Frontal cortex (tissue), 4 donors: ENCODE measurements around the gene ANXA2. TPM values are rescaled to one million over a fixed set of nuclear protein-coding genes. Genes with fewer than 3 reads are reported as not detected.
A peak's percentile ranks its signal among the peaks of the same experiment; 100 is the strongest.
"Not testable (repeated sequence)": the region's sequence is repeated elsewhere in the genome, so short reads cannot be mapped to it uniquely, and the experiment has no call there.

Experiments
- DNase-seq, 2 donors: peaks; one replicate each; pipeline ENCODE4 v3.0.0; 2012; ENCODE audit warnings: low spot score in 2 of 2
- FAIRE-seq: peaks from 2 replicates; lab custom pipeline; 2012; peaks lifted over from hg19 to GRCh38; lab: Jason Lieb, UNC
- total RNA-seq: library from RNA; depleted of rRNA; stranded (reverse); fragments of >200 nt; gene quantifications from one replicate; pipeline ENCODE4 v1.2.3, GENCODE V29; 2014
- donor health status: control.
- donor health status: control.
- donor health status: control.

ANXA2 gene
- 34.6 TPM for total RNA-seq

GRCh38 chr15:60397772-60398445 lies at the start of gene ANXA2:
Gene ANXA2, minus strand, starts transcription at chr15:60397986. Its CDS starts 11,911 bp downstream, at chr15:60386075.
- DNase-seq = peak; percentile 58 to 76
- FAIRE-seq = no peak

GRCh38 chr15:60444289-60444912 lies 46.6 kb upstream of the ANXA2 start:
- FAIRE-seq (peak; percentile 94), DNase-seq (peak in 1 of 2 donors; percentile 12)

GRCh38 chr15:60442763-60443162 lies 45.0 kb upstream of the ANXA2 start:
- DNase-seq = no peak
- FAIRE-seq = no peak

- DNase-seq (no peak), FAIRE-seq (no peak)
These were observed 44.4 kb upstream of the ANXA2 start for GRCh38 chr15:60442031-60442650.

- DNase-seq (no peak), FAIRE-seq (no peak)
These were observed 43.5 kb upstream of the ANXA2 start for GRCh38 chr15:60441331-60441730.

- FAIRE-seq = no peak
- no peak for DNase-seq
These were observed 40.9 kb upstream of the ANXA2 start for GRCh38 chr15:60438646-60439045.

- no peak for FAIRE-seq
- DNase-seq = no peak
These were observed 31.1 kb upstream of the ANXA2 start for GRCh38 chr15:60428935-60429334.

GRCh38 chr15:60426870-60427508 lies 29.2 kb upstream of the ANXA2 start:
- FAIRE-seq (no peak), DNase-seq (no peak)

- no peak for DNase-seq
- no peak for FAIRE-seq
These were observed 27.7 kb upstream of the ANXA2 start for GRCh38 chr15:60425461-60425860.

- DNase-seq (no peak), FAIRE-seq (no peak)
These were observed 26.2 kb upstream of the ANXA2 start for GRCh38 chr15:60424006-60424405.

GRCh38 chr15:60423537-60423936 lies 25.8 kb upstream of the ANXA2 start:
- FAIRE-seq (no peak), DNase-seq (no peak)

- DNase-seq (no peak), FAIRE-seq (no peak)
These were observed 23.8 kb upstream of the ANXA2 start for GRCh38 chr15:60421544-60421943.

GRCh38 chr15:60420203-60420716 lies 22.5 kb upstream of the ANXA2 start:
- no peak for FAIRE-seq
- no peak for DNase-seq

GRCh38 chr15:60419753-60420152 lies 22.0 kb upstream of the ANXA2 start:
- FAIRE-seq (no peak), DNase-seq (no peak)

GRCh38 chr15:60418096-60418495 lies 20.3 kb upstream of the ANXA2 start:
- FAIRE-seq (no peak), DNase-seq (no peak)

- no peak for FAIRE-seq
- no peak for DNase-seq
These were observed 19.3 kb upstream of the ANXA2 start for GRCh38 chr15:60417112-60417511.

GRCh38 chr15:60416484-60416883 lies 18.7 kb upstream of the ANXA2 start:
- DNase-seq (no peak), FAIRE-seq (no peak)

- no peak for FAIRE-seq
- DNase-seq = no peak
These were observed 16.4 kb upstream of the ANXA2 start for GRCh38 chr15:60414016-60414682.

- FAIRE-seq (no peak), DNase-seq (no peak)
These were observed 15.5 kb upstream of the ANXA2 start for GRCh38 chr15:60413231-60413824.

GRCh38 chr15:60412807-60413206 lies 15.0 kb upstream of the ANXA2 start:
- DNase-seq, FAIRE-seq: not testable (repeated sequence)
